Neuronal stem cell (in vitro differentiated cells): ENCODE data around the gene HYAL3.

ENCODE experiments used
- DNase-seq: peaks from one replicate; pipeline ENCODE4 v3.0.0-alpha.2; 2013; ENCODE audit warnings: low spot score
- H2AFZ ChIP-seq: one replicate; pipeline ENCODE4 v1.6.1; 2013; ENCODE audit warnings: mild to moderate bottlenecking, low read length, inconsistent platforms
- H2AK5ac ChIP-seq: 2 replicates; pipeline ENCODE4 v1.6.1; 2013; ENCODE audit warnings: low read depth, mild to moderate bottlenecking, inconsistent platforms, low read length, moderate library complexity, mixed read lengths
- H2BK120ac ChIP-seq: 2 replicates; pipeline ENCODE4 v1.6.1; 2013; ENCODE audit warnings: low read depth, mild to moderate bottlenecking, inconsistent platforms, low read length, moderate library complexity, mixed read lengths
- H2BK12ac ChIP-seq: one replicate; pipeline ENCODE4 v1.6.1; 2013; ENCODE audit warnings: low read length, inconsistent platforms
- H2BK15ac ChIP-seq: 2 replicates; pipeline ENCODE4 v1.6.1; 2013; ENCODE audit warnings: mild to moderate bottlenecking, low read length, inconsistent platforms, mixed read lengths
- H2BK5ac ChIP-seq: one replicate; pipeline ENCODE4 v1.6.1; 2013; ENCODE audit warnings: inconsistent platforms, mild to moderate bottlenecking, low read length, moderate library complexity
- H3K14ac ChIP-seq: one replicate; pipeline ENCODE4 v1.6.1; 2013; ENCODE audit warnings: low read length, inconsistent platforms
- H3K18ac ChIP-seq: 2 replicates; pipeline ENCODE4 v1.6.1; 2013; ENCODE audit warnings: low read length, inconsistent platforms
- H3K23ac ChIP-seq: 2 replicates; pipeline ENCODE4 v1.6.1; 2013; ENCODE audit warnings: low read depth, mild to moderate bottlenecking, mixed read lengths, low read length, inconsistent platforms; ENCODE audit not compliant: poor library complexity
- H3K27ac ChIP-seq: replicated peaks from 3 replicates; pipeline ENCODE4 v1.5.1; 2013; ENCODE audit warnings: low read length, inconsistent platforms
- H3K27me3 ChIP-seq, 3 experiments: 2 replicates each; pipeline ENCODE4 v1.6.1; 2013; ENCODE audit warnings: low read length in 3 of 3, mild to moderate bottlenecking in 2 of 3, inconsistent platforms in 1 of 3, low read depth in 1 of 3, mixed read lengths in 1 of 3, moderate library complexity in 1 of 3; ENCODE audit not compliant: control insufficient read depth in 3 of 3, insufficient read depth in 3 of 3
- H3K36me3 ChIP-seq, 2 donors: replicated peaks in 1 of 2; 2 replicates each; pipeline ENCODE4 v1.6.1; 2013; ENCODE audit warnings: low read length in 2 of 2; ENCODE audit not compliant: control insufficient read depth in 2 of 2, insufficient read depth in 2 of 2
- H3K4ac ChIP-seq: 2 replicates; pipeline ENCODE4 v1.6.1; 2013; ENCODE audit warnings: inconsistent platforms, mild to moderate bottlenecking, low read length, moderate library complexity
- H3K4me1 ChIP-seq, 2 donors: 1 replicate in 1 of 2; 2 replicates in 1 of 2; pipeline ENCODE4 v1.6.1; 2013; ENCODE audit warnings: low read length in 2 of 2, low read depth in 1 of 2; ENCODE audit not compliant: control insufficient read depth in 2 of 2, insufficient read depth in 1 of 2
- H3K4me2 ChIP-seq: one replicate; pipeline ENCODE4 v1.6.1; 2013; ENCODE audit warnings: mild to moderate bottlenecking, low read length, inconsistent platforms; ENCODE audit not compliant: insufficient read depth, poor library complexity, severe bottlenecking
- H3K4me3 ChIP-seq, 2 donors: 2 replicates each; pipeline ENCODE4 v1.5.1; 2013; ENCODE audit warnings: low read length in 2 of 2, mild to moderate bottlenecking in 2 of 2, inconsistent platforms in 1 of 2, moderate library complexity in 1 of 2
- H3K79me1 ChIP-seq: one replicate; pipeline ENCODE4 v1.6.1; 2013; ENCODE audit warnings: low read depth, mild to moderate bottlenecking, inconsistent platforms, low read length, moderate library complexity
- H3K9ac ChIP-seq: one replicate; pipeline ENCODE4 v1.6.1; 2013; ENCODE audit warnings: mild to moderate bottlenecking, low read depth, low read length, inconsistent platforms; ENCODE audit not compliant: poor library complexity
- H3K9me3 ChIP-seq, 2 donors: replicated peaks in 1 of 2; 2 replicates each; pipeline versions ENCODE3 to v1.6.1; 2013; ENCODE audit warnings: low read length in 2 of 2, mild to moderate bottlenecking in 2 of 2, inconsistent platforms in 1 of 2, low read depth in 1 of 2, mixed read lengths in 1 of 2, moderate library complexity in 1 of 2; ENCODE audit not compliant: control insufficient read depth in 2 of 2, insufficient read depth in 1 of 2
- H4K8ac ChIP-seq: one replicate; pipeline ENCODE4 v1.6.1; 2013; ENCODE audit warnings: low read depth, mild to moderate bottlenecking, inconsistent platforms, low read length, moderate library complexity
- H4K91ac ChIP-seq: one replicate; pipeline ENCODE4 v1.6.1; 2013; ENCODE audit warnings: low read length, low read depth, mild to moderate bottlenecking, inconsistent platforms; ENCODE audit not compliant: poor library complexity
- WGBS, 2 donors: extraction: QIAGEN DNeasy Blood & Tissue Kit; methylation state at CpG; one replicate each; pipeline ENCODE4 v1.1.7; 2013; ENCODE audit warnings: missing lambda C conversion rate in 2 of 2, mixed read lengths in 1 of 2; ENCODE audit not compliant: insufficient read length in 2 of 2, insufficient replicate concordance in 1 of 2; ENCODE audit errors: extremely low coverage in 2 of 2; 5-methylcytosine and 5-hydroxymethylcytosine counted together

The HYAL3 gene

GRCh38 chr3:50268703-50269451 is 30.3 kb downstream of the HYAL3 start, which contains the start of gene SEMA3B:
TSS of gene SEMA3B (plus strand) at chr3:50269147. CDS start at chr3:50269241, 94 bp downstream.
- peak within 1 kb of the TSS; percentile 97 for H2BK12ac ChIP-seq
- DNase-seq = no peak
- WGBS, 2 donors = no CpG with 5 or more reads among the region's 21 CpGs
- H3K18ac ChIP-seq = peak within 1 kb of the TSS; percentile 94
- peak within 1 kb of the TSS; percentile 87 for H3K14ac ChIP-seq
- H3K9ac ChIP-seq = peak within 1 kb of the TSS; percentile 83
- no peak within 1 kb of the TSS for H4K8ac ChIP-seq
- H4K91ac ChIP-seq = peak within 1 kb of the TSS; percentile 93
- peaks cover 3% of the 10 kb centered on the region for H3K79me1 ChIP-seq
- peaks cover 42 to 54% of the 10 kb centered on the region in 2 donors for H3K4me1 ChIP-seq
- H3K9me3 ChIP-seq = no peaks in the 10 kb centered on the region
- peak within 1 kb of the TSS; percentile 62 for H3K23ac ChIP-seq
- peak within 1 kb of the TSS; percentile 39 for H3K4ac ChIP-seq
- H2BK5ac ChIP-seq = peak within 1 kb of the TSS; percentile 93
- no peak within 1 kb of the TSS for H3K4me2 ChIP-seq
- no peaks in the 10 kb centered on the region for H3K36me3 ChIP-seq
- peak within 1 kb of the TSS; percentile 99 for H2AK5ac ChIP-seq
- peak within 1 kb of the TSS; percentile 98 for H2BK15ac ChIP-seq
- H3K27ac ChIP-seq = no peak within 1 kb of the TSS
- H2BK120ac ChIP-seq = peak within 1 kb of the TSS; percentile 53
- no peak within 1 kb of the TSS for H2AFZ ChIP-seq
- H3K4me3 ChIP-seq = peak within 1 kb of the TSS in 1 of 2 donors; percentile 9
- H3K27me3 ChIP-seq = peaks cover 6 to 9% (median 6%) of the 10 kb centered on the region in 3 experiments

- no peaks in the 10 kb centered on the region for H3K36me3 ChIP-seq
- WGBS, 2 donors = no CpG with 5 or more reads among the region's 3 CpGs
- H2AK5ac ChIP-seq = peak overlapping the region; percentile 98
- H2BK120ac ChIP-seq = no peak overlapping the region
- H3K4me1 ChIP-seq = peaks cover 47 to 57% of the 10 kb centered on the region in 2 donors
- H3K4me3 ChIP-seq = peak overlapping the region in 1 of 2 donors; percentile 9
- H3K27ac ChIP-seq = no peak overlapping the region
- no peak for DNase-seq
- H2BK12ac ChIP-seq = no peak overlapping the region
- H3K23ac ChIP-seq = no peak overlapping the region
- H3K79me1 ChIP-seq = peaks cover 3% of the 10 kb centered on the region
- H4K91ac ChIP-seq = no peak overlapping the region
- no peak overlapping the region for H3K4me2 ChIP-seq
- H3K9me3 ChIP-seq = no peaks in the 10 kb centered on the region
- H3K9ac ChIP-seq = peak overlapping the region; percentile 32
- no peak overlapping the region for H2AFZ ChIP-seq
- peak overlapping the region; percentile 94 for H3K18ac ChIP-seq
- H4K8ac ChIP-seq = no peak overlapping the region
- peak overlapping the region; percentile 93 for H2BK5ac ChIP-seq
- peaks cover 0 to 3% (median 3%) of the 10 kb centered on the region in 3 experiments for H3K27me3 ChIP-seq
- no peak overlapping the region for H3K14ac ChIP-seq
- H3K4ac ChIP-seq = no peak overlapping the region
- peak overlapping the region; percentile 98 for H2BK15ac ChIP-seq
Measured at GRCh38 chr3:50268276-50268675, 30.9 kb downstream of the HYAL3 start.

GRCh38 chr3:50267280-50267913 is 31.8 kb downstream of the HYAL3 start:
- H3K27ac ChIP-seq = no peak overlapping the region
- no peak overlapping the region for H3K9ac ChIP-seq
- H2AK5ac ChIP-seq = peak overlapping the region; percentile 98
- no peak overlapping the region for H4K91ac ChIP-seq
- peak overlapping the region; percentile 75 for H2AFZ ChIP-seq
- peak overlapping the region; percentile 53 for H2BK120ac ChIP-seq
- H2BK15ac ChIP-seq = peak overlapping the region; percentile 94
- H2BK5ac ChIP-seq = peak overlapping the region; percentile 88
- H3K27me3 ChIP-seq = no peaks in the 10 kb centered on the region
- H2BK12ac ChIP-seq = peak overlapping the region; percentile 67
- H3K4me3 ChIP-seq = no peak overlapping the region
- peaks cover 46 to 59% of the 10 kb centered on the region in 2 donors for H3K4me1 ChIP-seq
- H4K8ac ChIP-seq = no peak overlapping the region
- H3K18ac ChIP-seq = peak overlapping the region; percentile 94
- H3K79me1 ChIP-seq = peaks cover 3% of the 10 kb centered on the region
- H3K4ac ChIP-seq = peak overlapping the region; percentile 84
- no peaks in the 10 kb centered on the region for H3K9me3 ChIP-seq
- peak overlapping the region; percentile 29 for H3K4me2 ChIP-seq
- H3K36me3 ChIP-seq = no peaks in the 10 kb centered on the region
- WGBS, 2 donors = no CpG with 5 or more reads among the region's 22 CpGs
- peak overlapping the region; percentile 50 for H3K23ac ChIP-seq
- H3K14ac ChIP-seq = peak overlapping the region; percentile 77
- DNase-seq = no peak

GRCh38 chr3:50266836-50267235 is 32.4 kb downstream of the HYAL3 start:
- no peaks in the 10 kb centered on the region for H3K36me3 ChIP-seq
- peak overlapping the region; percentile 98 for H2AK5ac ChIP-seq
- peak overlapping the region; percentile 53 for H2BK120ac ChIP-seq
- H2BK12ac ChIP-seq = peak overlapping the region; percentile 67
- no peak overlapping the region for H3K14ac ChIP-seq
- no peak overlapping the region for H3K9ac ChIP-seq
- no peak overlapping the region for H3K4me3 ChIP-seq
- H4K91ac ChIP-seq = no peak overlapping the region
- H4K8ac ChIP-seq = no peak overlapping the region
- H3K23ac ChIP-seq = peak overlapping the region; percentile 50
- H2BK5ac ChIP-seq = peak overlapping the region; percentile 88
- H3K79me1 ChIP-seq = peaks cover 3% of the 10 kb centered on the region
- no peak overlapping the region for H3K27ac ChIP-seq
- peak overlapping the region; percentile 84 for H3K4ac ChIP-seq
- peak overlapping the region; percentile 94 for H2BK15ac ChIP-seq
- no peak overlapping the region for H3K4me2 ChIP-seq
- H2AFZ ChIP-seq = peak overlapping the region; percentile 75
- peaks cover 45 to 59% of the 10 kb centered on the region in 2 donors for H3K4me1 ChIP-seq
- H3K9me3 ChIP-seq = no peaks in the 10 kb centered on the region
- peak overlapping the region; percentile 48 for H3K18ac ChIP-seq
- no peak for DNase-seq
- no peaks in the 10 kb centered on the region for H3K27me3 ChIP-seq
- no CpG with 5 or more reads among the region's 7 CpGs for WGBS, 2 donors
